GM23248 (cell line): ENCODE measurements around the gene LPP.

Source experiments
- EZH2 ChIP-seq: fragments of 200-600 bp; sonication (generic); IDR thresholded peaks from 2 replicates; pipeline ENCODE4 v1.6.1; 2018; ENCODE audit warnings: antibody characterized with exemption, mild to moderate bottlenecking; ENCODE audit not compliant: insufficient read depth, poor library complexity, severe bottlenecking
- EZH2phosphoT487 ChIP-seq: fragments of 200-600 bp; sonication (generic); IDR thresholded peaks from 2 replicates; pipeline ENCODE4 v1.6.1; 2018; ENCODE audit warnings: antibody characterized with exemption, moderate library complexity, mild to moderate bottlenecking, low read depth; ENCODE audit not compliant: insufficient read depth

- TF ChIP-seq EZH2 (no peak), EZH2phosphoT487 (no peak)
Measured at GRCh38 chr3:188396900-188397299, 242.9 kb downstream of the LPP start.
